Measurements from ENCODE around the gene CISTR.

- TF ChIP-seq GATA3 (IDR thresholded peaks at IDR 0.05; ENCODE audit: low read depth, low read length) (no peak), GATA2 (IDR thresholded peaks at IDR 0.05; ENCODE audit: low read depth, low read length) (no peak)
Observed at GRCh38 chr12:53740130-53740491, 11.7 kb downstream of the CISTR start.
